ENCODE results near the gene GSC2.
"Not testable (repeated sequence)": the region's sequence is repeated elsewhere in the genome, so short reads cannot be mapped to it uniquely, and the experiment has no call there.

GSC2 gene

DNA sequence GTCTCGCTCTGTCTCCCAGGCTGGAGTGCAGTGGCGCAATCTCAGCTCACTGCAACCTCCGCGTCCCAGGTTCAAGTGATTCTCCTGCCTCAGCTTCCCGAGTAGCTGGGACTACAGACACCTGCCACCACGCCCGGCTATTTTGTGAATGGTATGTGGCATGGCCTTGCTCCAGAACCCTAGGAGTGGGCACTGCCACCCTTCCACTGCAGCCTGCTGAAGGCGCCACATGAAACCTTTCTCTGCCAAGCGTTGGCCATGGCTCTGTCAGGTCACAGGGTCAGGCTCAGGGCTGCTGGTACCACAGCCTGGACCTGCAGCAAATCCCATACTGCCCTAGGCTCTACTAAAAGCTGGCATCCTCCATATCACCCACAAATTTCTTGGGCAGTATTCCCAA, 6.0 kb upstream of the GSC2 start:
- DNase-seq (ENCODE audit: low spot score); FAIRE-seq: not testable (repeated sequence)

DNA sequence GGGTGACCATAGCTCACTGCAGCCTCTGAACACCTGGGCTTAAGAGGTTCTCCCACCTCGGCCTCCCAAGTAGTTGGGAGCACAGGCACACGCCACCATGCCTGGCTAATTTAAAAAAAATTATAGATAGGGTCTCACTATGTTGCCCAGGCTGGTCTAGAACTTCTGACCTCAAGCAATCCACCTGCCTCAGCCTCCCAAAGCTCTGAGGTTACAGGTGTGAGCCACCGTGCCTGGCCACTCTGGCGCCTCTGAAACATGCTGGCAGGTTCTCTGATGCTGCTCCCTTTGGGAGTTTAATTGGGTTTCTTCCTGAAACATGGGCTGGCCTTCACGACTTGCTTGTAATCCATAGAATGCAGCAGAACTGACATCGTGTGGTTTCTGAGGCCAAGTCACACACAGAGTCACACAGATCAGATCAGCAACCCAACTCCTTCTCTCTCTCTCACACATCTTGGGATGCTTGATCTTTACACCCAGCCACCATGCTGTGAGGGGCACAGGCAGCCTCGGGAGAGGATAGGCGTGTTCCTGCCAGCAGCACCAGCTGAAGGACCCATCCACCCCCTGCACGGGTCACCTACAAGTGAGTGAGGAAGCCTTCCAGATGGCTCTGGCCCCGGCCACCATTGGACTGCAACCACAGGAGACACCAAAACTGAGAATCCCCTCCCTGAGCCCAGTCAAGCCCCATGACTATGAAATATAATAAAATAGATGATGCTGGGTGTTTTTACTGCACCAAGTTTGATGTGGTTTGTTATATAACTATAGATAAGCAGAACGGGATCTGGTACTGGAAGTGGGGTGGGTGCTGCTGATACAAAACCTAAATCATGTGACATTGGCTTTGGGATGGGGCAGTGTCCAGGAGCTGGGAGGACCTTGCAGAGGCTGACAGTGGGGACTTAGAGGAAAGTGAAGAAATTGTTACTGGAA, 3.1 kb upstream of the GSC2 start:
- FAIRE-seq (no peak), DNase-seq (ENCODE audit: low spot score) (no peak)

DNA sequence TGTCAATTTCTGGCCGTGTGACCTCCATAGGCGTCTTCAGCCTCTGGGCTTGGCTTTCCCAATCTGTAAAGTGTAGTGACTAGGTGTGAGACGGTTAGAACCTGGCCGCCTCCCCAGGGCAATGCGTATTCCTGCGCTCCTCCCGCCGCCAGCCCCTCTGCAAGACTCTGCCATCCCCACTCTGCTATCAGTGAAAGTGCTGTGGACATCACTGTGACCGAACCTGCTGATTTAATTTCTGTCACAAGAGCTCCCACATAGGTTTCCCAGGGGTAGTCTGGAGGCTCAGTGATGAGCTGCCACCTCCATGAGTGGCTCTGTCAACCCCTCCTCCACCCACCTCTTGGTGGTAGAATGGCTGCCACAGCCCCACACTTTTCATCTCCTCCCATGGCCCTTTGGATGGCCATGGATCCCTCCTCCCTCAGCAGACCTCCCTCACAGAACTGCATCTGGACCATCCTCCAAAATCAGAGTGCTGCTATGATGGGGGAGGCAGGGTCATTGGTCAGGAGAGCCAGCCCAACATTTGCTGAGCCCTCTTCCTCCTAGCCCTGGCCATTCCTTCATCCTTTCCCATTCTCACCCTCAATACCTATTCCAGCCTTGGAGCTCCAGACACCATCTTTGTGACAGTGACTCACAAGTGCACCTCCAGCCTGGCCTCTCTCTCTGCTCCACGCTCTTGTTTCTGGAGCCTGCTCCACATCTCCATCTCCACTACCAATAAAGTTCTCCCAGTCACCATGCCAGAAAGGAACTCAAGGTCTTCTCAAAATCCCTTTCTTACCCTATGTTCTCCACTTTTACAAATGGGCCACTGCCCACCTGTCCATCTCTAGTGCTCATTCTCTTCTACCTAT, 1.5 kb upstream of the GSC2 start:
- FAIRE-seq (no peak), DNase-seq (ENCODE audit: low spot score) (no peak)

DNA sequence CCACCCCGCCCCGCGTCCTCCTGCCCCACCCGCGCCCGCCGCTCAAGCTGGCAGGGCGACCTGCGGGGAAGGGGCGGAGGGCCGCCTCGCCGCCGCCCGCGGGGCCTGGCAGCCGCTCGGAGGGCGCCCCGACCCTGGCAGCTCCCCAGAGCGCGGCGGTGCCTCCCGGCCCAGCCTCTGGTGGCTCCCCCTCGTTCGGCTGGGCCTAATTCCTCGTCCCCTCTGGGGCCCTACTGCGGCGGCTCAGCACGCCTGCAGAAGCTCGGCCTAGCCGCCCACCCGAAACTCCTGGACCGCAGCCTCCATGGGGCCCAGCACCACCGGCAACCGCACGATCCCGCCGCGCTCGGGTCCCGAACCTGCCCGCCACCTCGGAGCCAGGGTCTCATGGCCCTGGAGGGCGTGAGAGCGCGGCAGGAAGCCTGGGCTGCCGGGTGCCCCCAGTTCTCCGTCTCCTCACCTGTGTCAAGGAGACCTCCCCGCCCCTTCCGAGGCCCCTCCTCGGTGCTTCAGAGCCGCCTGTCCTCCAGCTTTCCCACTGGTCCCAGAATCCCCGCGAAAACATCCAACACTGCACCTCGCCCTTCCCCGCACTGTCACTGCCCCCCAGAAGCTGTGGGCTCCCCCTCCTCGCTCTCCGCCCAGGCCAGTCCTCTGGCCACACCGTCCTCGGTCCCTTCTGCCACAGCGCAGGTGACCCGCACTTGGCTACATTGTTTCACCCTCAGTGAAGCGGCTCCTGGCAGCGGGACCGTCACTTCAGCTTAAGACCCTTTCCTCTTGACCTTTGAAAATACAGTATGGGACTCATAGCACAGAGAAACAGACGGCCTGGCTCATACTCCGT, 613 bp upstream of the GSC2 start:
- DNase-seq (ENCODE audit: low spot score) (no peak), FAIRE-seq (no peak)

DNA sequence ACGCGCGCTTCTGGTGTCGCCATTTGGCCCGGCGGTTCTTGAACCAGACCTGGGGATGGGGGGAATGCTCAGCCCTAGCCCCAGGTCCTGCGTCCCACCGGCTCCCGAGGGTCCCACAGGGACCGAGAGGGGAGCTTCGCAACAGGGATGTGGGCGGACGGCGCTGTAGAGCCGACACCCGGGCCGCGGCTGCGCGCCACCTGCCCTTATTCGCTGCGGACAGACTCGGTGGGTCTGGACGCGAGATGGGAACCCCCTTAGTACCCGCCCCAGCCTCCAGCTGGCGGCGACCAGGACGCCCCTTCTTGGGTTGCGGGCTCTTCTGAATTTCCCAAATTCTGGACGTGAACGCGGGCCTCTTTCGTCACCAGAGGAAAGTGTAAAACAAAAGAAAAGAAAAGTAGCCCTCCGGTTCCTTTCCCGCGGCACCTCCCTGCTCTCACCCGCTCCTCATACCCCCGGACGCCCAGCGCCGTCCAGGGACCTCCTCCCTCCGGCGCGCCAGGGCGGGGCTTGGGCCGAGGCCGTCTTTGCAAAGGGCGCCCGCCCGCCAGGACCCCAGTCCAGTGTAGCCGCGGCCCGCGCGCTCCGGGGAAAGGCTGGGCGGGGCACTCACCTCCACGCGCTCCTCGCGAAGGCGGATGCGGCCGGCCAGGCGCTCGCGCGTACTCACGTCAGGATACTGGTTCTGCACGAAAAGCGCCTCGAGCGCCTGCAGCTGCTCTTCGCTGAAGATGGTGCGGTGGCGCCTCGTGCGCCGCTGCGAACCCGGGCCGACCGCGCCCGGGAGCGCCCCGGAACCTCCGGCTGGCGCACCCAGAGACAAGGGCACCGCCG, 827 bp downstream of the GSC2 start:
- FAIRE-seq (no peak), DNase-seq (ENCODE audit: low spot score) (no peak)

DNA sequence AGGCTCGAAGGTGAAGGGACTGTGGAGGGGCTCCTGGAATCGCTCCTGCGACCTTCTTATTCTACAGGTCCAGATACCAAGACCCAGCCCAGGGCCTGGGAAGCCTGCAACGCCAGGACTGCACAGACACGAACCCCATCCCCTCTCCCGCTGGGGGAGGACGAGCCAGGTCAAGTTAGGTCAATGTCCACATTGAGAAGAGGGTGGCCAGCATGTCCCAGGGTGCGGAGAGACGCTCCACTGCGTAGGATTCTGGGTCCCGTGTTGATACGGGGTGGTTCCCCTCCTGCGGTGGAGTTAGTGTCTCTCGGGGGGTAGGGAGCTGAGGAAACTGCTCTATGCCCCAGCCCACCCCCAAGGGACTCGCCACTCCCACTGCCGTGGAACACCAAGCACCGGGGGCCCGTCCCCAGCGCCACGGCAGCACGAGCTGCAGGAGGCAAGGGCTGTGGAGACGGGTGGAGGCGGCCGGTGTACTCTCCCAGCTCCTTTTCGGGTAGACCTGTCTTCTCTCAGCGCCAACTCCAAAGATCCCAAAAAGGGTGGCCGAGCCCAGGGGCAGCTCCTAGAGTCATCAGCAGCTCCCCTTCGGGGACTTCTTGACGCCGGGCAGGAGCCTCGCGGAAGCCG, 1.6 kb downstream of the GSC2 start:
- FAIRE-seq, result no peak

DNA sequence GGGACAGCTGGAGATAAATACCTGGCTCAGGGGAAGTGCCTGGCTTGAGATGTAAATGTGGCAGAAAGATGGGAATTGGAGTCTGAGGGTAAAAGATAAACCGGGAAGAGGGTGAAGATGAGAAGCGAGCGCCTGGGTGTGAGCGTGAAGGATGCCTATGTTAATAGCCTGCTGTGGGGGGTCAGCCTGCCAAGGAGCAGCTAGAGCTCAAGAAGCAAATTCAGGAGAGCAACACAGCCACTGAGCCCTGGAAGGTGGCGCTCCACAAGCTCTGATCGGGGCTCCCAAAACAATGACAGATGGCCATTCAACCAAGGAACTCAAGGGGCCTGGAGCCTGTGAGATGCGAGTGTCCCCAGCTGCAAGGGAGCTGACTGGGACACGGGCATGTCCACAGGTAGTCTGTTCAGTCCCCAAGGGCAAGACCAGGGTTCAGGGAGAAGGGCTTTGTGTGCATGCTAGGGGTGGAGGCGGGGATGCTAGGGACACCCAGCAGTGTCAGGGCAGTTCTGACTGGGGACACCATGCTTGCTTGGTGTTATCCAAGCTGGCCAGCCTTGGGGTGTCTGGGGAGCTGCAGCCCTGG, 2.8 kb downstream of the GSC2 start:
- DNase-seq (ENCODE audit: low spot score), result no peak
- no peak for FAIRE-seq

More for the DNA sequence above, 1.6 kb downstream of the GSC2 start:
- DNase-seq (ENCODE audit: low spot score), result no peak

DNA sequence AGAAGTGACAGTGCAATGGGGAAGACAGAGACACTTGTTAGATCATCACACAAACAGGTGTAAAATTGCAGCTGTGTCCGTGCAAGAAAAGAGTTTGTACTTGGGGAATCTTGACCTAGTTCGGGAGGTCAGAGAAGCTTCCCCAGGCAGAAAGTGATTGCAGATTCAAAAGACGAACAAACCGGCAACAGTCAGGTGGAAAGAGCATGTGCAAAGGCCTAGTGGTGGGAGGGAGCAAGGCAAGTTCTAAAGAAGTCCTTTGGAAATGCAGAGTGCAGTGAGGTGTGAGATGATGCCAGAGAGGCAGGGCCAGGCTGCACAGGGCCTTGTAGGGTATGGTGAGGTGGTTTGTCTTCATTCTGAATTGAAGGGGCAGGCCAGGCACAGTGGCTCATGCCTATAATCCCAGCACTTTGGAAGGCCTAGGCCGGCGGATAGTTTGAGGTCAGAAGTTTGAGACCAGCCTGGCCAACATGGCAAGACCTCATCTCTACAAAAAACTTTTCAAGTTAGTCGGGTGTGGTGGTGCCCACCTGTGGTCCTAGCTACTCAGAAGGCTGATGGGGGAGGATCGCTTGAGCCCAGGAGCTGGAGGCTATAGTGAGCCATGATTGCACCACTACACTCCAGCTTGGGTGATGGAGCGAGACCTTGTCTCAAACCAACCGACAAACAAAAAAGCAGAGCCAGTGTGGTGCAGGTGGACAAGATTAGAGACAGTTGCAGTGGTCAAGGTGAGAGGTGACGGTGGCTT, 3.7 kb downstream of the GSC2 start:
- FAIRE-seq (no peak), DNase-seq (ENCODE audit: low spot score) (no peak)

DNA sequence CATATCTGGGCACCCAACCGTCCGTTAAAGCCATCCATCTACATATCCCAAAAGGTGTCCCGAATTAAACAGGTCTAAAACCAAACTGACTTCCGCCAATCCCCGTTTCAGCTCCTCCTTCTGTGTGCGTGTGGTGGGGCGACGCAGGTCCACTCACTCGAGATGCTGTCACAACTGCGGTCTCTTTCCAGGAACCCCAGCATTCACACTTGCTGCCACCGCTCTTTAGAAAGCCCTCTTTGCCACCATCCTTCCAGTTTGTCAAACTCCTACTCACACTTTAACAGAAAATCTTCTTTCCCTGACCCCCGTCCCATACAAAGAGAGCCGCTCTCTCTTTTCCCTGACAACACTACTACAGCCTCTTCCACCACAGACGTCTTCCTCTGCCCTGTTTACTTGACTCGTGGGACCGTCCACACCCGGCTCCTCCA, 6.1 kb downstream of the GSC2 start:
- DNase-seq (ENCODE audit: low spot score), result no peak

DNA sequence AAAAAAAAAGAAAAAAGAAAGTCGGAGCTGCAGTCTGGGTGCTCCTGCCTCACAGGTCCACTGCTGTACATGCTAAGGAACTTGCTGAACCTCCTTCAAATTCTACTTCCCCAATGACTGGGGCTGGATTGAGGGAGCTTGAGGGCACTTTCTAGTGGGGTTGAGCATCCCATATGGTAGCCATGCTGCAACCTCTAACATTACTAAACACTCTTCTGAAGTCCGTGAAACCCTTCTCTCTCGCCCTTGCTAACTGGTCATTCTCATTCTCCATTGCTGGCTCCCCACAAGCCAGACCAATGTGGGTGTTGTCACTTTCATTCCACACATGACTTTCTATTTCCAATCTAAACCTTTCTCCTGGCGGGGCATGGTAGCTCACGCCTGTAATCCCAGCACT, 6.9 kb downstream of the GSC2 start:
- DNase-seq (ENCODE audit: low spot score), result no peak
- no peak for FAIRE-seq

More for the DNA sequence above, 6.1 kb downstream of the GSC2 start:
- no peak for FAIRE-seq

DNA sequence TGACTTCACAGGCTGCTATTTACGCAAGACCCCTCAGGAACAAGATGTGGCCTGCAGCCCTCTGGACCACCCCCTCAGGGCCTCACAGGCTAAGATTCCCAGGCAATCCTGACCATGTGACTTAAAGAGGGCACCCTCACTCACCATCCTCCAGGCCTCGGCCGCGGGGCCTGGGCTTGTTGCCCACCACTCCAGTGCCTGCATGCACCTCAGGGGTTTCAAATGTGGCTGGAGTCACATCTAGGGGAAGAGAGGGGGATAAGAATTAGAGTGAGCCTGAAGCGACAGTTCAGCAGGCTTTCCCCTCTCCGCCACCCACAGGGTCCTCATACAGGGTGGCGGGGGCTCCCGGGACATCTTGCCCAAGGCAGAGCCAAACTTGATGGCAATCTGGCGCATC, 7.7 kb downstream of the GSC2 start:
- FAIRE-seq (no peak), DNase-seq (ENCODE audit: low spot score) (no peak)

DNA sequence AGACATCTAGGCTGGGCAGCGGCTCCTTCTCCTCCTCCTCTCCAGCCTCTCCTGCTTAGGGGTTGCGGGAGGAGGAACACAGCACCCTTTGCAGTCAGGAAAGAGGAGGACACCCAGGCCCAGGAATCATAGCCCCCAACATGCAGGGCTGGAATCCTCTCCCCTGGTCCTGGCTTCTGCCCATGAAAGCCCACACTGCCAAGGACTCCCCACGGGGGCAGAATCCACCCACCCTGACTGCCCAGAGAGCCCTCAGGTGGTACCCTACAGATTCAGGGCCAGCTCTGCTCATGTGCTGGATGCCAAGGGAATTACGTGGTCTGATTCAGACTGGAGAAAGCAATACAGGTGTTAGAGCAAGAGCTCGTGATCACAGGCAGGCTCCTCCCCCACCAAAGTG, 10.1 kb downstream of the GSC2 start:
- FAIRE-seq, result no peak

DNA sequence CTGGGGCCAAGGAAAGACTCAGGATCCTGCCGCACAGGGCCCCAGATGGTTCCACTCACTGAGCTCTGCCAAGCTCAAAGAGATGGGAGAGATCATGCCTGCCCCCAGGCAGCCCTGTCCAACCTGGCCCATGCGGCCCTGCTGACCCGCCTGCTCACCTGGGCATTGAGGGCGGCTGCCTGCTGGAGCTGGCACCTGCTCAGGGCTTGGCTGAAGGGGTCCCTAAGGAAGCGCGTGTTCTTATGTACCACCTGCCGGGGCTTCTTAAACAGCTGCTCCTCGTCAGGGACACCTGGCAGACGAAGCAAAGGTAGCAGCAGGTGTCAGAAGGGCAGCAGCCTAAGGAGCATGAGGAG, 11.1 kb downstream of the GSC2 start:
- no peak for DNase-seq (ENCODE audit: low spot score)
- no peak for FAIRE-seq

More for the DNA sequence above, 10.1 kb downstream of the GSC2 start:
- no peak for DNase-seq (ENCODE audit: low spot score)

DNA sequence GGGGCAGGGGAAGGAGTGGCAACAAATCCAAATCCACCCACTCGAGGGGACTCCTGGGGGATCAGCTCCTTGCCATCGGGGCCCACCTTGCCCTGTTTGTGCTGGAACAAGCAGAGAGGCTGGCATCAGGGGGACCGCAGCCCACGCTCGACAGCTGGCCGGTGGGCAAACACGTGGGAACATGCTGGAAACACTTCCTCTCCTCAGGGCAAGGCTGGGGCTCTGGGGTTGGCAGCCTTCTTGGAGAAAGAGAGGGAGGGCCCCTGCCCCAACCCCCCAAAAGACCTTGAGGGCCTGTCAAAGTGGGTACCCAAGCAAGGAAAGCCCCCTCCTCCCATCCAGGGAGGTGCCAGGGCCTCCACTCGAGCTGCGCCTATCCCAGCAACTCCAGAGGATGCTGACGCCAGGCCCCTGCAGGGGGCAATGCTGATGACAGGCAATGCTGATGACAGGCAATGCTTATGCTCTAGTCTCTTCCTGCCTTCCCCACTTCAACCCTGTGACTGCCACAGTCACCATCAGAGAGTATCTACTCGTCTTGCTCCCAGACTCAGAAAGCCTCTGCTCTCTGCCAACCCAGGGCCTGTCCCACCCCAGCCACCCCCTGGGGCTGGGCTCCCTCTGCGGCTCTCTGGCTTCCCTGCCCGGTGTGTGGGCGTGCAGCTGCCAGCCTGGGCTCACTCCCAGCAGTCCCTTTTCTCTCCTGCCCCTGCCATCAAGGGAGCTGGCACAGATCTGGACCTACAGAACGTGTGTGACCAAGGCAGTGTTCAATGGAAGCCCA, 11.7 kb downstream of the GSC2 start:
- DNase-seq (ENCODE audit: low spot score) (no peak), FAIRE-seq (no peak)

DNA sequence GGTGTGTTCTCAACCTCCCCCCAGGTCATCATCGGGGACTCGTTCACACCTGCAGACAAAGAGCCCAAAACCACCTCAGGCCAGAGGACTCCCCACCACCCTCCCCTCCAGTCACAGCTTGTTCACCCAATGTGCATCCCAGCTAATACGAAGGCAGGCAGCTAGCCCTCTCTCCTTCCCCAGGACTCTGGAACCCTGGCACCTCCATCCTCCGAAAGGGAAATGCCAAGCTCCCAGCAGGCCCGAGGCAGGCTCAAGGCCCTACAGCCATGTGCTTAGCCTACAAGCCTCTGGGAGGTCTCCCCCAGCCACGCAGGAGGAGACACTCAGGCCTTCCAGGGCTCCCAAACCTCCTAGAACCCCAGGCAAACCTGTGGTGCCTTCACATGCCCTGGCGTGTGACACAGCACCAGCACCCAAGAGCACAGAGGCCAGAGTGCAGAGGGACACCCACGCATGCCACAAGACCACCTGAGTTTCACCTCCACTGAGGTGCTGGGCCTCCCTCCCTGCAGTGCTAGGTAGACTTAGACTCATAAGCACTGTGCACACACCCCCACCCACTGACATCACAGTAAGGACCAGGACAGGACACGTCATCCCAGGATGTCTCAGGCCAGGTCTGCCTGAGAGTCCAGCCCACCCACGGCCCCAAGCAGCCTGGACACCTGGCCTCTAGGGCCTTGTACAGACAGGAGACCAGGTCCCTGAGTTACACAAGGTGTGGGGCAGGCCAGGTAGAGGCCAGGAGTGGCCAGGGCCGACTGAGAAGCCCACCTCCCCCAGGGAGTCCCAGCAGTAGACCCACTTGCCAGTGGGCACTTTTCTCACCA, 12.5 kb downstream of the GSC2 start:
- DNase-seq (ENCODE audit: low spot score), result no peak
- FAIRE-seq, result no peak

DNA sequence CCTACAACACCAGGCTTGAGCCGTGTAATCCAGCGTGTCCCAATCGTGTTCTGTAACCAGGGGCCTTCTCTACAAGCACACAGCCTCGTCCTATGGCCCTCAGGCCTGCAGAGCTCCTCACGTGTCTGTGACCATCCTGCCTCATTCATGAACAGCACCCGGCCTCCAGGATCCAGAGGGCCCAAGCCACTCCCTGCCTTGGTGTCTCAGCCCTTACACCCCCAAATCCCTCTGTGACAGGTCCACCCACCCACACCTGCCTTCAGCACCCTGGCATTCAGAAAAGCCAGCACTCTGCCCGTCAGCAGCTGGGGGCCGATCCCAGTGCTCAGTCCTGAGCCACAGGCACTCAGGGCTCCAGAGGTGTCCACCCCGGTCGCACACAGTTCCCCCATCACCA, 13.2 kb downstream of the GSC2 start:
- FAIRE-seq (no peak), DNase-seq (ENCODE audit: low spot score) (no peak)

DNA sequence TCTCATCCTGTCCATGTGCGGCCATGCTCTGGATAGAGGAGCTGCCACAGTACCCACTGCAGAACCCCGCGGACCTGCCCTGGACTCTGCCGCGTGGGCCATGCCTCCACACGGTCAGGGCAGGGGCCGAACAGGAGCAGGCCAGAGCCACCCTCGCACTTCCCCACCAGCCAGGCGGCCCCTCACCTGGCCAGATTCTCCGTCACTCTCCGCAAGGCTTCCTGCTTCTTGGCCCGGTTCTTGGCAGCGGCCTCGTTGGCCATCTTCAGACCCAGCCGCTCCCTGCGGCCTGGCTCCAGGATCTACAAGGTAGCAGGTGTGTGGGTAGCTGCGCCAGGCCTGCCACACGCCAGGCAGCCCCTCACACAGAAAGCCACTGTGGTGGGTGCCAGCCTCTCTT, 15.2 kb downstream of the GSC2 start:
- FAIRE-seq (no peak), DNase-seq (ENCODE audit: low spot score) (no peak)

All from RCC 7860 (cell line).